Lower leg skin (tissue), 3 donors: ENCODE measurements around the gene SFXN1.

ENCODE experiments used
- CTCF ChIP-seq, 3 donors: fragments of 450-650 bp; IDR thresholded peaks; one replicate each; pipeline ENCODE4 v1.5.1; 2016; ENCODE audit warnings: antibody characterized with exemption in 3 of 3, mild to moderate bottlenecking in 3 of 3, moderate library complexity in 2 of 3
- POLR2A ChIP-seq, 2 donors: fragments of 450-650 bp; IDR thresholded peaks; one replicate each; pipeline ENCODE4 v1.6.1; 2016 to 2017; ENCODE audit warnings: antibody characterized with exemption in 2 of 2, mild to moderate bottlenecking in 1 of 2, moderate library complexity in 1 of 2

GRCh38 chr5:175460126-175460525 lies 18.2 kb upstream of the SFXN1 start:
- TF ChIP-seq CTCF (IDR thresholded peaks at IDR 0.05) (no peak), POLR2A (IDR thresholded peaks at IDR 0.05) (no peak)
